WTC11 (cell line): Measurements from ENCODE around the gene SERPINB5.

Experiments
- KAT7 ChIP-seq: sonication (generic); formaldehyde crosslinking; IDR thresholded peaks from 2 replicates; pipeline ENCODE4 v1.8.1; 2023; ENCODE audit warnings: missing genetic modification reagents, mild to moderate bottlenecking, borderline replicate concordance
- TF ChIP-seq, protein P1 (sequence below): fragments of 200-600 bp; IDR thresholded peaks from 2 replicates; pipeline ENCODE4 v1.8.0; 2022; ENCODE audit warnings: antibody characterized with exemption

DNA sequence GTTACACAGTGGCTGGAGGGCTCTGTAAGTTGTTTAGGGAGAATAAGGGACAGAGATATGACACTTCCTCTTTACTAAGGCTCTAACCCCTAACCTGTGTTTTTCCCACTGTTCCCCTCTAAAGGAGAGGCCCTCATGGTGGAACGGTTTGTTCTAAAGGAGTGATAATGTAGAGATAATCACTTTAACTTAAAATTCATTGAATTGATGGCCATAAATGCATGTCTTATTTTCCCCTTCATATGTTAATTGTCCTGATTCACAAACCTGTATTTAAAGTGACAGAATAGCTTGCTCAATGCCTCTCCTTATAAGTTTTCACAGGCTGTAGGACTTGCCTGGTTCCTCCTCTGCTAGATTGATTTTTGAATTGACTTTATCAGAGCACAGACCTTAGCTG is 65.3 kb downstream of the SERPINB5 start, which contains the start of gene SERPINB12:
- TF ChIP-seq, protein P1, sequence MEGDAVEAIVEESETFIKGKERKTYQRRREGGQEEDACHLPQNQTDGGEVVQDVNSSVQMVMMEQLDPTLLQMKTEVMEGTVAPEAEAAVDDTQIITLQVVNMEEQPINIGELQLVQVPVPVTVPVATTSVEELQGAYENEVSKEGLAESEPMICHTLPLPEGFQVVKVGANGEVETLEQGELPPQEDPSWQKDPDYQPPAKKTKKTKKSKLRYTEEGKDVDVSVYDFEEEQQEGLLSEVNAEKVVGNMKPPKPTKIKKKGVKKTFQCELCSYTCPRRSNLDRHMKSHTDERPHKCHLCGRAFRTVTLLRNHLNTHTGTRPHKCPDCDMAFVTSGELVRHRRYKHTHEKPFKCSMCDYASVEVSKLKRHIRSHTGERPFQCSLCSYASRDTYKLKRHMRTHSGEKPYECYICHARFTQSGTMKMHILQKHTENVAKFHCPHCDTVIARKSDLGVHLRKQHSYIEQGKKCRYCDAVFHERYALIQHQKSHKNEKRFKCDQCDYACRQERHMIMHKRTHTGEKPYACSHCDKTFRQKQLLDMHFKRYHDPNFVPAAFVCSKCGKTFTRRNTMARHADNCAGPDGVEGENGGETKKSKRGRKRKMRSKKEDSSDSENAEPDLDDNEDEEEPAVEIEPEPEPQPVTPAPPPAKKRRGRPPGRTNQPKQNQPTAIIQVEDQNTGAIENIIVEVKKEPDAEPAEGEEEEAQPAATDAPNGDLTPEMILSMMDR: no peak
- TF ChIP-seq KAT7 (CRISPR knock-in tag): no peak
